NCI-H2227 (cell line): ENCODE measurements around the gene CACNA1I.

Experiments used
- DNase-seq: peaks from one replicate; lab custom pipeline; 2025; ENCODE audit not compliant: unreplicated experiment; lab: John Stamatoyannopoulos, UW

Gene CACNA1I

GRCh38 chr22:39714321-39714720, 143.8 kb downstream of the CACNA1I start:
- no peak for DNase-seq

- no peak for DNase-seq
These were observed 145.4 kb downstream of the CACNA1I start for GRCh38 chr22:39715778-39716495.

GRCh38 chr22:39716534-39716933, 146.0 kb downstream of the CACNA1I start:
- no peak for DNase-seq

- DNase-seq: no peak
These were observed 146.5 kb downstream of the CACNA1I start for GRCh38 chr22:39717099-39717498.

- no peak for DNase-seq
These were observed 147.7 kb downstream of the CACNA1I start for GRCh38 chr22:39718206-39718605.

GRCh38 chr22:39718921-39719475, 148.4 kb downstream of the CACNA1I start:
- no peak for DNase-seq

- no peak for DNase-seq
These were observed 149.3 kb downstream of the CACNA1I start for GRCh38 chr22:39719559-39720450.

GRCh38 chr22:39721206-39722031, 150.9 kb downstream of the CACNA1I start:
- no peak for DNase-seq

- no peak for DNase-seq
These were observed 151.4 kb downstream of the CACNA1I start for GRCh38 chr22:39722032-39722325.

GRCh38 chr22:39722501-39722900, 151.9 kb downstream of the CACNA1I start:
- DNase-seq: no peak

GRCh38 chr22:39723463-39723862, 152.9 kb downstream of the CACNA1I start:
- DNase-seq: no peak

- DNase-seq: no peak
These were observed 153.4 kb downstream of the CACNA1I start for GRCh38 chr22:39723899-39724351.

GRCh38 chr22:39724390-39724789, 153.8 kb downstream of the CACNA1I start:
- DNase-seq: no peak

GRCh38 chr22:39724857-39725256, 154.3 kb downstream of the CACNA1I start:
- no peak for DNase-seq

GRCh38 chr22:39725351-39726035, 154.9 kb downstream of the CACNA1I start:
- peak; percentile 17 for DNase-seq

GRCh38 chr22:39727541-39727940, 157.0 kb downstream of the CACNA1I start:
- DNase-seq: no peak

GRCh38 chr22:39728236-39728860, 157.8 kb downstream of the CACNA1I start:
- DNase-seq: no peak

- DNase-seq: no peak
These were observed 158.8 kb downstream of the CACNA1I start for GRCh38 chr22:39729141-39729934.

GRCh38 chr22:39731481-39731880, 160.9 kb downstream of the CACNA1I start:
- no peak for DNase-seq
